ENCODE results near the gene DUT.
"Not testable (repeated sequence)": the region's sequence is repeated elsewhere in the genome, so short reads cannot be mapped to it uniquely, and the experiment has no call there.

GRCh38 chr15:48326180-48326579 is 5.0 kb upstream of the DUT start:
- TF ChIP-seq CTCF (IDR thresholded peaks at IDR 0.05 in 8 of 11, conservative IDR thresholded peaks at IDR 0.05 in 3 of 11); POLR2AphosphoS5 (IDR thresholded peaks at IDR 0.05); POLR2A (IDR thresholded peaks at IDR 0.05): not testable (repeated sequence)

Measured in spleen (tissue), 7 donors.